ENCODE measurements around the gene IFI44.

DNA sequence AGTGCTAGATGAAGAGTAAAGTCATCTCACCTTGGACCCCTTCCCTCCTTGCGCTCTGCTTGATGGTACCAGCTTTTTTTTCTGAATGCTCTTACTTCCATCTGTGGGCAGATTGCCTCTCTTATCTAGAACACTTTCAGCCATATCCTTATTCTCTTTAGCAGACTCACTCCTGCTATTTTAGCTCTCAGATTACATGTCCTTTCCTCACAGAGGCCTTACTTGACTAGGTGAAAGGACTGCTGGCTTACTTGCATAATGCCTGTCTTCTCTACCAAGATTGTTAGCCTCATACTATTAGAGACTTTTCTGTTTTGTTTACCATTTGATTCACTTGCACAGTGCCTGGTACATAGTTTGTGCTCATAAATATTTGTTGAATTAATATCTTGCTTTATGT, 9.3 kb downstream of the IFI44 start:
- TF ChIP-seq, protein P1, sequence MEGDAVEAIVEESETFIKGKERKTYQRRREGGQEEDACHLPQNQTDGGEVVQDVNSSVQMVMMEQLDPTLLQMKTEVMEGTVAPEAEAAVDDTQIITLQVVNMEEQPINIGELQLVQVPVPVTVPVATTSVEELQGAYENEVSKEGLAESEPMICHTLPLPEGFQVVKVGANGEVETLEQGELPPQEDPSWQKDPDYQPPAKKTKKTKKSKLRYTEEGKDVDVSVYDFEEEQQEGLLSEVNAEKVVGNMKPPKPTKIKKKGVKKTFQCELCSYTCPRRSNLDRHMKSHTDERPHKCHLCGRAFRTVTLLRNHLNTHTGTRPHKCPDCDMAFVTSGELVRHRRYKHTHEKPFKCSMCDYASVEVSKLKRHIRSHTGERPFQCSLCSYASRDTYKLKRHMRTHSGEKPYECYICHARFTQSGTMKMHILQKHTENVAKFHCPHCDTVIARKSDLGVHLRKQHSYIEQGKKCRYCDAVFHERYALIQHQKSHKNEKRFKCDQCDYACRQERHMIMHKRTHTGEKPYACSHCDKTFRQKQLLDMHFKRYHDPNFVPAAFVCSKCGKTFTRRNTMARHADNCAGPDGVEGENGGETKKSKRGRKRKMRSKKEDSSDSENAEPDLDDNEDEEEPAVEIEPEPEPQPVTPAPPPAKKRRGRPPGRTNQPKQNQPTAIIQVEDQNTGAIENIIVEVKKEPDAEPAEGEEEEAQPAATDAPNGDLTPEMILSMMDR (IDR thresholded peaks at IDR 0.05 in 4 of 5, conservative IDR thresholded peaks at IDR 0.05 in 1 of 5): no peak
- no peak for TF ChIP-seq POLR2A (IDR thresholded peaks at IDR 0.05)

Measured in gastrocnemius medialis (tissue), 4 donors.